HG02642 (cell line): ENCODE measurements around the gene SANBR.
"Not testable (repeated sequence)": the region's sequence is repeated elsewhere in the genome, so short reads cannot be mapped to it uniquely, and the experiment has no call there.

Experiments used
- ATAC-seq: cut with Tn5 transposase; IDR thresholded peaks from one replicate; pipeline ENCODE4 v1.9.1; 2021; ENCODE audit warnings: mild to moderate bottlenecking; ENCODE audit not compliant: unreplicated experiment, poor library complexity

Gene SANBR

GRCh38 chr2:61065714-61066709 is at the start of gene SANBR:
SANBR (plus strand) TSS chr2:61065871; CDS start chr2:61070351, 4,480 bp downstream.
- peak; percentile 98 for ATAC-seq

GRCh38 chr2:61015976-61016375 is 49.7 kb upstream of the SANBR start:
- ATAC-seq, result no peak

DNA sequence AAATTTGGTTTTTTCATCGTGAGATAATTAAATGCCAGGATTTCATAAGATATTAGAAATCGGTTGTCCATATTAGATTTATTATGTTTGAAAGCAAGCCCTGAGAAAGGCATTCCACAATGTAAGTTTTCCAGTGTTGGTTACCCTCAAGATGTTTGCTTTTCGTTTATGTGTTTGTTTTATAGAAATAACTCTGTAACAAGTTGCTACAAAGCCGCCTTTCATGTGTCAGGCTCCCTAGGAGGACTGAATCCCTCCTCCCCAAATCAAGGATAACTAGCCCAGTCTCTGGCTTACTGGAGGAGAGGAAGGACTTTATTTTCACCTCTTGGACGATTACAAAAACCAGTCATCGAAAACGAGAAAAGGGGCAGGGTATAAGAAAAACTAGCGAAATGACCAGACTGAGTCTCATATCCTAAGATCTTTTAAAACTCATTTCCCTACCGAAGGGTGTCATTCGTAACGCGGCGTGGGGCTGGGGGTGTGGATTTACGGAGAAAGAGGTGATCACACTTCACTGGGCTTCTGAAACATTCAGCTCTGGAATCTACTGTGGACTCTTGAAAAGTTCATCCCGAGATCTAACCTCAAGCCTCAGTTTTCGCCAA is 49.2 kb upstream of the SANBR start:
- ATAC-seq, result no peak

- ATAC-seq, result peak; percentile 68
These were observed 48.6 kb upstream of the SANBR start for GRCh38 chr2:61017003-61017555.

DNA sequence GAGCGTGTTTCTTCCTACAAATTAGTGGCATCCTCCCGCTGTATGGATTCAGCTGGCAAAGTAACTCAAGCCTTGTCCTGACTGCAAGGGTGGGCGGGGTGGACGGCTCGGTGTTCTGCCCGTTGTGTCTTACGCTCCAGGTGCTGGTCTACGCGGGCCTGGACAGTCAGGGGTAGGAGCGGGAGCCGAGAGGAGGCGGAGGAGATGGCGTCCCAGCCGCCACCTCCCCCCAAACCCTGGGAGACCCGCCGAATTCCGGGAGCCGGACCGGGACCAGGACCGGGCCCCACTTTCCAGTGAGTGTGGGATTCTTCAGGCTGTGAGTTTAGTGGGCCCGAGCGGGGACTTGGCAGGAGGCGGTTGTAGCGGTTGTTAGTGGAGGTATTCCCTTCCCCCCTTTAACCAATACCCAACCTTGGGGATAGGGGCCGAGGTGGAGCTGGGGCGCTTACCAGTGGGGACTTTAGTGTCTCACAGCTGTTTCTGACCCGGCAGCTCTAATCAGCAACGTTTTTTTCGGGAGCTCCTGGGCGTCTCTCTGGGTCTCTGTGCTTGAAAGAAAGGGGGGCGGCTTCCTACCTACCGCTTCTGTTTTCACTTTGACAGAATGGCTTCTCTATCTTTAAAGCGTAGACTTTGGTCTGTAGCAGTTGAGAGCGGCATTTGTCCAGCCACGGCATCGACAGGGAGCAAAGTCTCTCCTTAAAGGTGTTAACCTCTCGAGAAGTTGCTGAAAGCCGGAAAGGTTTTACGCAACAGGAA is 47.9 kb upstream of the SANBR start, which contains the start of the genes PEX13 and PUS10:
Gene PEX13 (plus strand): TSS at position 165 of the 762 bp plus-strand sequence. CDS start 40 bp downstream, at position 205.
Gene PUS10 (minus strand): TSS at position 700 of the 762 bp plus-strand sequence. CDS start 6,365 bp downstream, outside the sequence.
- peak; percentile 86 for ATAC-seq

DNA sequence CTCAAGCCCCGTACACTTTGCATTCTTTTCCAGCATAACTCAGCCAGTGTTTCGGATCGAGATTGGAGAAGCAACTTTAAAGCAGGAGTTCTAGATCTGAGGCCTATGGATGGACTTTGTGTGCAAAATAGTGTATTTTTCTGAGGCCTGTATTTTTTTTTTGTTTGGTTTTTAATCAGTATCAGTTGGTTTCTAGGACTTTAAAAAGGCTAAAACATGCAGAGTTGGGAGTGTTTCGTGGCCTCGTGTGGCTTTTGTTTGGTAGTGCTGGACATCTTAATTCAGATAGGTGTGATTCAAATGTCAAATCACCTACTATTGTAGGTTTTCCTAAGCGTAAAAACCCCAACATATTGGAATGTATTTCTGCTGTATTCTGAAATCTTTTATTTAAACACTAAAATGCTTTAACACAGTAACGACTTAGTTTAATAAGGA is 47.3 kb upstream of the SANBR start:
- no peak for ATAC-seq

- ATAC-seq, result no peak
These were observed 46.9 kb upstream of the SANBR start for GRCh38 chr2:61018798-61019197.

GRCh38 chr2:61021228-61021660 is 44.4 kb upstream of the SANBR start:
- no peak for ATAC-seq

- ATAC-seq, result no peak
These were observed 42.0 kb upstream of the SANBR start for GRCh38 chr2:61023670-61024069.

DNA sequence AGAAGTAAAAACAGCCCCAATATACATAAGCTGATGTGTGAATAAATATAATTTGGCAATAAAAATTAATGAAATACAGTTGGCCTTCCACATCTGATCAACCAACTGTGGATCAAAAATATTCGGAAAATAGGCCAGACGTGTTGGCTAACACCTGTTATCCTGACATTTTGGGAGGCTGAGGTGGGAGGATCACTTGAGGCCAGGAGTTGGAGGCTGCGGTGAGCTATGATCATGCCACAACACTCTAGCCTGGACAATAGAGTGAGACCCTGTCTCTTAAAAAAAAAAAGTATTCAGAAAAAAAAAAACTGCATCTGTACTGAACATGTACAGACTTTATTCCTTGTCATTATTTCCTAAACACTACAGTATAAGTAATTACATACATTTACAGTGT is 36.1 kb upstream of the SANBR start:
- no peak for ATAC-seq

DNA sequence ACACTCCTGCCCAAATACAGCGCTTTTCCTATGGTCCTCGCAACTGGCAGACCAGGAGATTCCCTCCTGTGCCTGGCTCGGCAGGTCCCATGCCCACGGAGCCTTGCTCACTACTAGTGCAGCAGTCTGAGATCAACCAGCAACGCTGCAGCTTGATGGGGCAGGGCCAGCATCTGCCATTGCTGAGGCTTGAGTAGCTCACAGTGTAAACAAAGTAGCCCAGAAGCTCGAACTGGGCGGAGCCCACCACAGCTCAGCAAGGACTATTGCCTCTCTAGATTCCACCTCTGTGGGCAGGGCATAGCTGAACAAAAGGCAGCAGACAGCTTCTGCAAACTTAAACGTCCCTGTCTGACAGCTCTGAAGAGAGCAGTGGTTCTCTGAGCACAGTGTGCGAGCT is 31.1 kb upstream of the SANBR start:
- not testable (repeated sequence) for ATAC-seq

GRCh38 chr2:61036643-61037042 is 29.0 kb upstream of the SANBR start:
- not testable (repeated sequence) for ATAC-seq

- ATAC-seq, result no peak
These were observed 22.9 kb upstream of the SANBR start for GRCh38 chr2:61042807-61043206.

DNA sequence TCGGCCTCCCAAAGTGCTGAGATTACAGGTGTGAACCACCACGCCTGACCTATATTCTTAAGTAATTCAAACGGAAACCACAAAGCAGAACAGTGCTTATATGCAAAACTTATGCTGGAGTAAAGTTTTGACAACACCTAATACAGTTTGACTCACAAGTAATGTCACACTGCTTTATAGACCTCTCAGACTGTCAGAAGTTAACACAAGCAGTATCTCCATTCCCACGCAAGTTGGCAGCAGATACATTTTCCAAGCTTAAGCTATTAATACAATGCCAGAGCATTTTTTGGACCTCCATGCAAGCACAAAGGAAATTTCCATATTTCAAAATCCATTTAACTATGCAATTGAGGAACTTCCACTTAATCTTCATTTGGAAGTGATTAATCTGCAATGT is 21.0 kb upstream of the SANBR start:
- no peak for ATAC-seq

DNA sequence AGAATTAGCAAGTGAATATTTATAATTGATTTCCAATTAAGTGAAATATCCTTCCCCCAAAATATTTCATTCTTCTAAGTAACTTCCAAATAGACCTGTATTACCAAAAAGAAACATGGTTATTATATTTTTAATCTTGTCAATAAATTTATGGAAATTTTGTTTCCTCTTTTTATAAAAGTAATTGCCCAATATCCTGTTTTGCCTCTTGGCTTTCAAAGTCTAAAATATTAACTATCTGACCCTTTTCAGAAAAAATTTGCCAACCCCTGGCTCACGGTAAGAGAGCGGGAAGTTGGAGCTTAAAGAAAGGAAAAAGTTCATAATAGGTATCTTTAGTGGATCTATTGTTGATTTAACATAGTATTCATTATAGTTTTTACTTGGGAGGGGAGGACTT is 20.4 kb upstream of the SANBR start:
- ATAC-seq, result no peak

DNA sequence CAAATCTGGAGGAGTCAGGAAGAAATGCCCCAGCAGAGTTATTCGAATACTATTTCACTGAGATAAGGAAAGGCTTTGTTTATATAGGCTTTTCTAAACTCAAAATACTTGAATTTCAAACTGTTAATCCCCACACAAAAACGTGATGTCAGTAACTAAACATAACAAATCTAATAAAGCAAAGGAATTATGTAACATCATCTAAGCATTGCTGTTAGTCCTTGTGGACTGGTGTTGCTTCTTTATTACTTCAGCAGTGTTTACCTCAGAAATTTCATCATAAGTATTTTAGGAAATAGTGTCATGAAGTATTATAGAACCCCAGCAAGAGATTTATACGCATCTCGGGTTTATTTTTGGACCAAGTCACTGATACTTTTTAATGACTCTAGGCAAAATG is 19.7 kb upstream of the SANBR start:
- no peak for ATAC-seq

GRCh38 chr2:61055557-61055956 is 10.1 kb upstream of the SANBR start:
- ATAC-seq, result no peak

GRCh38 chr2:61057562-61057961 is 8.1 kb upstream of the SANBR start:
- ATAC-seq, result no peak

GRCh38 chr2:61059382-61059781 is 6.3 kb upstream of the SANBR start:
- ATAC-seq, result no peak

DNA sequence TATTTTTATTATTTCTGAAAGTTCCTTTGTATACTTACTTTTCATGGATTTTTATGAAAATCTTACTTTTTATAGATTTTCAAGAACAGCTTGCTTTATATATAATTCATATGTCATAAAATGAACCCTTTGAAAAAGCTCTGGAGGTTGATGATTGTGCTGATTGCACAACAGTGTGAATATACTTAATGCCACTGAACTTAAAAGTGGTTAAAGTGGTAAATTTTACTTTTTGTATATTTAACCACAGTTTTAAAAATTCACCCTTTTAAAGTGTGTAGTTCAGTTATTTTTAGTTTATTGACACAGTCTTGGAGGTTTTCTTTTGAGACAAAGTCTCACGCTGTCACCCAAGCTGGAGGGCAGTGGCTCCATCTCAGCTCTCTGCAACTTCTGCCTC is 8.4 kb downstream of the SANBR start:
- no peak for ATAC-seq
